DMS79 (cell line): ENCODE data around the gene CA12.

Source experiments
- DNase-seq: peaks from one replicate; lab custom pipeline; 2025; lab: John Stamatoyannopoulos, UW

The CA12 gene

DNA sequence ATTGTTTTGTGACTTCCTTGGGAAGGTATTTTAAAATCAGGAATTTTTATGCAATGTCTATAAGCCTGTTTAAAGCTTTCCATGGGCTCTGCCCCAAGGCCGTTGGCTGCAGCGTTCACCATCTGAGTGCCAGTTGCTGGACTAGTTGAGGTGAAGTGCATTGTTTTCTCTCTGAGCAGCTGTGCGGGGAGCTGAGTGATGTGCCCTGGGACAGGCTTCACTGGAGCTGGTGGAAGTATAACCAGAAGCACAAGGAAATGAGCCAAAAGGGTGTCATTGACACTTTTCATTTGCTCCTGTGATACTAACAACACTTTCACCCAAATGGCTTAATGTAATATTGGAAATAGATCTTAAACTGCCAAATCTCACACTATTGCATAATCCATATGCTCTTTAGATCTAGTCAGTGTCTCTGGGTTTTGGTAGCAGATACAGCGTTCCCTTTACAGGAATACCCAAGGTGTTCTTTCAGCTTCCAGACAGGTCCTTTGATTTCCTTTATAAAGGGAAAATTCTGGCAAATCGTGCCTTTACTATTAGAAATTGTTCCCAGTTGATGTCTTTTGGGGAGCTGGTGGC lies 75.1 kb downstream of the CA12 start:
- DNase-seq: no peak

DNA sequence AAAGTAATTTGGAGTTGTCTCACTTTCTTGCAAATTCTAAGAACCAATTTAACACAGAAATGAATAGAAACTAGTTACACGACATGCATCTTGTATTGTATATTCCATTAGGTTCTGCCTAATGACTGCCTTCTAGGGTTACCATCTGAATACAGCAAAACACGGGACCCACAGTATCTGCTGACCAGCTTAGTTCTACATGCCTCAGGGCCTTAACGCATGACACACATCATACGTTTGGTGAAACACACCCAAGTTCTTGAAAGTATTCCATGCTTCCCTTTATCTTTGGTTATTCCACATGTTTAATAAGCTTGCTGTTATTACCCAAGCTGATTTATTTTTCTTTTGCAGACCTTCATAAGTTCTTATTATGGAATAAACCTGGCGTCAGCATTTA lies 76.4 kb downstream of the CA12 start:
- DNase-seq: no peak

DNA sequence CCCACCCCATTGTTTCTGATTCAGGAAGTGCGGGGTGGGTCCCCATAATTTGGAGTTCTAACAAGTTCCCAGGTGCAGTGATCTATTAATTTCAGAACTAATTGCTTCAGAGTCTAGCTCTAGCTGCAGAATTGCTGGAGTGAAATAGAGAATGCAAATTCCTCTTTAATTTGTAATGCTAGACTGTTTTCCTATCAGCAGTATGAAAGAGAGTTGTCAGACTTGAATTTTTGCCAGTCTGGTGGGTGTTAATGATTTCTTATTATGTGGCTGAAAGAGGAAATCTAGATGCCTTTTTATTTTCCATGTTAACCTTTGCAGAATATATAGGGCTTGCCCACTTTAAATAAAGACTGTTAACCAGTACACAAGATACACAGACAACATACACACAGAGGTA lies 80.6 kb downstream of the CA12 start:
- DNase-seq: no peak

DNA sequence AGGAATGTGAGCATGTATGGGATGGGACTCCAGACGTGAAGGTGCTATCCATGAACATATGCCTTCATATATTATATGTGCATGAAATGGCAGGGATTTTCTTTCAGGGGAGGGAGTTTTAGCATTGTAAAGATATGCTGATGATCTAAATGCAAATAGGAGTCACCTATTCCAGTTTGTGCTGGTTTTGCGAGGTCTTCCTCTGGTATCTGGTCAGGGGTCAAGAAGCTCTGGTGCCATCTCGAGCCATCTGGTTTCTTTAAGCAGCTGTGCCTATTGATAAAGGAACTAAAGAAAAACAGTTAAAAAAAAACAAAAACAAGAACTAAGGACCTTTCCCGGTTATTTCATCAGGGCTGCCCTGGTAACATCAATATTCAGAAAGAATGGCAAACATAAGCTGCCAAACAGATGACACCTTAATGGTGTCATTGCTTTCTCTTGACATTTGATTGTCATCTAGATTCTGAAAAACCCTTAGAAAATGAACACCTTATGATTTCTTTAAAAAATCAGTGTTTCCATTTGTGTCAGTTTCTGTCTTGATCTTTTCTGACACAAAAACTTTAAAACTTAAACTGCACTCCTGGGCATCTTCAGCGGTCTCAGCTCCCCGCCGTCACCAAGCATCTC lies 81.6 kb downstream of the CA12 start:
- DNase-seq: no peak

DNA sequence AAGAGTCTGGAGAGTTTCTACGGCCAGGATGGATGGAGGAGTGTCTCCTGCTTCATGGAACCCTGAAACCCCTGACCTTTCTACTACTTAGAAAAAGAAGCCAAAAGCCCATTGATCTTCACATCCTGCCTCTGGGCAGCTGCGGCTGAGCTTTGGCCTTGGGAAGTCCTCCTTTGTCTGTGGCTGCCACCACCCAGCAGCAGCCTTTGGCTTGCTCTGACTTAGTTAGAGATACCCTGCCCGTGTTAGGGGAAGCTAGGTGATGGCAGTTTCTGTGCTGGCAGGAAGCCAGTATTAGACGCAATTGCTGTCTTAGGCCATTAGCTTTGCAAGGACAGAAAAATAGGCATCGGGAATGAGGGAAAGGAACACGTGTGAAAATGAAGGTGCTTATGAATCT lies 85.5 kb downstream of the CA12 start:
- DNase-seq: no peak

DNA sequence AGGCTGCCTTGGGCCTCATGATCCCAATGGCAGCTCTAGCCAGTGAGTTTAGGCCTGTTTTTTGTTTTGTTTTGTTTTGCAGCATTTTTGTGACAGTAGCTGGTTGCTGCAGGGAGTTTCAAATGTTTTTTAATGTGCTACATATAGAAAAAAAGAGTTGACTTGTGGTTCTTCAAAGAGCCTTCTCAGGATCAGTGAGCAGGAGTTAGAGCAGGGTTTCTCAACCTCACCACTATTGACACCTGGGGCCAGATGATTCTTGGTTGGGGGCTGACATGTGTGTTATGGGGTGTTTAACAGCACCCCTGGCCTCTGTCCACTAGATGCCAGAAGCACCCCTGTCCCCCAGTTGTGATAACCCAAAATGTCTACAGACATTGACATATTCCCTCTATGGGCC lies 86.3 kb downstream of the CA12 start:
- DNase-seq: no peak

DNA sequence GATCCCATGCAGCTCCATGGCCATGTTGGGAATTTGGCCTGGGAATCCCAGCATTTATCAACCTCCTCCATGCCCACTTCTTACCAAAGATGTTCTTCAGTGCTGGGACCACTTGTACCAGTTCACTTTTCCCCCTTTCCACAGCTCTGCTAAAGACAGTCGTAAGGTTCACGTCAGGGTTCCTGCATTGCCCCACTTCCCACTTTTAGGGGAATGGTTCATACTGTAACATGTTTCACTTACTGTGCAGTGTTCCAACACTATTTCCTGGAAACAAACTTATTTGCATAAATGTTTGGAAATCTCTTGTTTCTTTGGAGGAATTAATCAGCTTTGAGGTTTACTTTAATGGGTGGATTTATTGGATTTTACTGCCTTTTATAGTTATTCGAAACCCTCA lies 87.3 kb downstream of the CA12 start:
- DNase-seq: no peak

DNA sequence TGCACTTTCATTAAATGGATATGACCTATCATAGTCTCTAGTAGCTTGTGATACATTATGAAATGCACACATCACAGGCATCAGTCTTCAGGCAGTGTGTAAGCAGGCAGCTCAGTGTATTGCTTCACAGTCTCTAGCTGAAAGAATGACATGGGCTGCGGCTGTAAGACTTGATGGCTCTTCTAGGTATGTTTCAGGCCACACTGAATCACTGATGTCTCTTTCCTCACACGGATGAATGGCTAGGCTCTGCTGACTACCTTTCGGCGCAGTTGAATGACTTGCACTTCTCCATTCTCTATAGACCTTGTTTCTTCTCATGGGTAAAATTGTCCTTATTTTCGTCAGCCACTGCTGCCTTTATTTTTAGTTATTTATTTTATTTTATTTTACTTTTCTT lies 88.9 kb downstream of the CA12 start:
- no peak for DNase-seq

DNA sequence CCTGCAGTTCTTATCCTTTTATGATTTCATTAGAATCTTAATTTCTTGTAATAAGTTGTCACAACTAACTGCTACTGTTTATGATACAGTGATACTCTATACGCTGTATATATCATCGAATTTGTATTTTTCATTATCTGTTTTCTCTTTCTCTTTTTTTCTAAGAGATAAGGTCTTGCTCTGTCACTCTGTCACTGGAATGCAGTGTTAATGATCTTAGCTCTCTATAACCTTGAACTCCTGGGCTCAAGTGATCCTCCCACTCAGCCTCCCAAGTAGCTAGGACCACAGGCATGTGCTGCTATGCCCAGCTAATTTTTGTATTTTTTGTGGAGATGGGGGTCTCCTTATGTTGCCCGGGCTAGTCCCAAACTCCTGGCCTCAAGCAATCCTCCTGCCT lies 89.4 kb downstream of the CA12 start:
- DNase-seq: no peak

DNA sequence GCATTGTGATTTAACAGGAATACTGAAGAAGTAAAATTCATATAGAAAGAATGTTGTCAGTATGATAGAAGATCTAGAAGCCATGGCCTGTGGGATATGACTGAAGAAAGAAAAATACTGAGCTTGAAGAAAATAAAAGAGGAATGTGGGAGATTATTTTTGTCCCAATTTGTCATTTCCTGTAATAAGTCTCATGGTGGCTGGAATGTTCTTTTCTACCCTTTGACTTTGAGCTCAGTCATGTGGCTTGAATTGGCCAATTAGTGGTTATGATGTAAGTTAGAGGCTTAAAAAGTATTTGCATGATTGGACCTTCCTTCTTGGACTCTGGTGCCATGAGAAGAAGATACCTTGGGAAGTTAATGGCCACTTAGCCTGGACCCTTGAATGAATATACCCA lies 90.1 kb downstream of the CA12 start:
- DNase-seq: no peak

DNA sequence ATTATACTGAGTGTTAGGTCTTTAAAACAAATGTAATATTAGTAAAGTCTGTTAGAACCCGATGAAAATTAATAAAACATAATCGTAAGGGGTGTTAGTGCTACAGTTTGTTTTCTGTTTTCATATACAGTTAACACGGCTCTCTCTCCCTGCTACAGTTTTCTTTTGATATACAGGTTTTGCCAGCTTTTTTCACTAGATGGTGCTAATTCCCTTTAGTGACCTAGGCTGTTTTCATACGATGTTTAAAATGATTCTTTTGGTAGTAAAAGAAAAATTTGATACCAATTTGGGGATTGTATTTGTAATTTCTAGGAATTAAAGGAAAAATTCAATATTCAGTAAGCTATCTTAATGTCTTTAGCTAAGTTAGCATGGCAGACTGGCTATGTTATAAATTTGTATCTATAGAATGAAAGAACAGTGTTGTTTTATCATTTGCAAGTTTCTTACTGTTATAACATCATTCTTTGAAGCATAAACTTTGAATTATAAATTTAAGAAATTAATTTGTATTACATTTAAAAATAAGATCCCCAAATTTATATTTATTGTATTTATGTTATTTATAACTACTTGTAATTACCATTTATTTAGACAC lies 92.8 kb downstream of the CA12 start:
- no peak for DNase-seq

DNA sequence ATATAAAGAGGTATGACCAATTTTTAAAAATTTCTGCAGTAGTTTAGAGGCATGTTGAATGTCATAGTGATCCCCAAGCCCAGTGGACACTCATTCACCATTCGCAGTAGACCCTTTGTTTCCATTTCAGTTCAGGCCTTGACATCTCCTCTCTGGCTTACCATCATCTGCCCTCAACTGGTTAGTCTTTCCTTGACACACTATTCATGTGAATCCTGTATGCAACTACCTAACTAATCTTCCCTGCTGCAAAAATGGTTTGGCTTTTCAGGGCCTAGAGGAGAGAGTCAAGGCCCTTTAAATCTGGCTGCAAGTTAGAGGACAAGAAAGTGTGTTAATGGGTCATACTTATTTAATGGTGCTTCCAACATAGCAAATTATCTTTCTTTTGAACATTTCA lies 93.3 kb downstream of the CA12 start:
- DNase-seq: no peak

DNA sequence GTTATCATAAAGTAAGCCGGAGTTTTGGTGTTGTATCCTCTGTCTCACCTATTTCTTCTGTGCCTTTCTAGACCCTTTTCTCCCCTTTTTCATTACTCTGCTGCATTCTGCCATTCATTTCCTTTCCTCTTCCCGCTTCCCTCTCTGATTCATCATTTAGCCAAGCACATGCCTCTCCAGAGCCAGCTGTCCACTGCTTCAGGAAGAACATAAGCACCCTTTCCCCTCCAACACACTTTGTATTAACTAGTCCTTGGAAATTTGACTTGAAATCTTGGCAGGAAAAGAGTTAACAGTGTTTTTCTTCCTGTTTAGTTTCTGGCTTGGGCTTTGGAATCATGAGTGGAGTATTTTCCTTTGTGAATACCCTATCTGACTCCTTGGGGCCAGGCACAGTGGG lies 94.5 kb downstream of the CA12 start:
- no peak for DNase-seq

DNA sequence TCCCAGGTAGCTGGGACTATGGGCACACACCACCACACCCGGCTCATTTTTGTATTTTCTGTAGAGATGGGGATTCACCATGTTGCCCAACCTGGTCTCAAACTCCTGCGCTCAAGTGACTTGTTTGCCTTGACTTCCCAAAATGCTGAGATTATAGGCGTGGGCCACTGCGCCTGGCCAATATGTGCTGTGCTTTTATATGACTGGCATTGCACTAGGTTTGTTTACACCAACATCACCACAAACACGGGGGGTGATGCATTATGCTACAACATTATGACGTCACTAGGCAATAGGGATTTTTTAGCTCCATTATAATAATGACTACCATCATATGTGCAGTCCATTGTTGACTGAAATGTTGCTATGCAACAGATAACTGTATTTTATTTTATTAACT lies 97.3 kb downstream of the CA12 start:
- DNase-seq: no peak

DNA sequence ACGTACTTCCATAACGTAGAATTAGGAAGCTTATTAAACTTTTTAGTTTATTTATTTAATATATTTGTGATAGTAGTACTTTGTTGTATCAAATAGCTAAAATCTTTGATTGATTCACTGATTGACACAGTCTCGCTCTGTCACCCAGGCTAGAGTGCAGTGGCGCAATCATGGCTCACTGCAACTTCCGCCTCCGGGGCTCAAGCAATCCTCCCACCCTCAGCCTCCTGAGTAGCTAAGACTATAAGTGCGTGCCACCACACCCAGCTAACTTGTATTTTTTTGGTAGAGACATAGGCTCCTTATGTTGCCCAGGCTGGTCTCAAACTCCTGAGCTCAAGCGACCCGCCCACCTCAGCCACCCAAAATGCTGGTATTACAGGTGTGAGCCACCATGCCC lies 98.5 kb downstream of the CA12 start:
- no peak for DNase-seq

DNA sequence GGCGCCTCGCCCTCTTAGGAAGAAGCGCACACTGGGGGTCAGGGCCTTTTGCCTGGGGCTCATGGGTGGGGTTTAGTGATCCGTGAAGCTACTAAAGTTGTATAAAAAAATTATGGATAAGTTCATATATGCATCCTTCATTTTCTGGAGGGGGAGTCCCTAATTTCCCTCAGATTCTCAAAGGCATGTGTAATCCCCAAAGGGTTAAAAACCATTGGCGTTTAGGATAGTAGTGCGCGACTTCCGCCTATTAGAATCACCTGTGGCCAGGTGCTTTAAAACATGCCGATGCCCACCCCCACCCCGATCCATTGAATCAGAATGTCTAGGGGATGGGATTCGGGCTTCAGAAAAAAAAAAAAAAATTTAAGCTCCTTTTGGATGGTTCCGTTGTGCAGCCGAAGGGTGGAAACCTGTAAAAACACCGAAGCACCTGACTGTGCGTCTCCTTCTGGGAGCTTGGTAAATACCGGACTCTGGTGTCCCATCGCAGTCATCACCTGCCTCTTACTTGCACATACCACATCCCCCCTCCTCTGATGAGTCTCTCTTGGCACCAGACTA lies 103.7 kb downstream of the CA12 start:
- DNase-seq: no peak

DNA sequence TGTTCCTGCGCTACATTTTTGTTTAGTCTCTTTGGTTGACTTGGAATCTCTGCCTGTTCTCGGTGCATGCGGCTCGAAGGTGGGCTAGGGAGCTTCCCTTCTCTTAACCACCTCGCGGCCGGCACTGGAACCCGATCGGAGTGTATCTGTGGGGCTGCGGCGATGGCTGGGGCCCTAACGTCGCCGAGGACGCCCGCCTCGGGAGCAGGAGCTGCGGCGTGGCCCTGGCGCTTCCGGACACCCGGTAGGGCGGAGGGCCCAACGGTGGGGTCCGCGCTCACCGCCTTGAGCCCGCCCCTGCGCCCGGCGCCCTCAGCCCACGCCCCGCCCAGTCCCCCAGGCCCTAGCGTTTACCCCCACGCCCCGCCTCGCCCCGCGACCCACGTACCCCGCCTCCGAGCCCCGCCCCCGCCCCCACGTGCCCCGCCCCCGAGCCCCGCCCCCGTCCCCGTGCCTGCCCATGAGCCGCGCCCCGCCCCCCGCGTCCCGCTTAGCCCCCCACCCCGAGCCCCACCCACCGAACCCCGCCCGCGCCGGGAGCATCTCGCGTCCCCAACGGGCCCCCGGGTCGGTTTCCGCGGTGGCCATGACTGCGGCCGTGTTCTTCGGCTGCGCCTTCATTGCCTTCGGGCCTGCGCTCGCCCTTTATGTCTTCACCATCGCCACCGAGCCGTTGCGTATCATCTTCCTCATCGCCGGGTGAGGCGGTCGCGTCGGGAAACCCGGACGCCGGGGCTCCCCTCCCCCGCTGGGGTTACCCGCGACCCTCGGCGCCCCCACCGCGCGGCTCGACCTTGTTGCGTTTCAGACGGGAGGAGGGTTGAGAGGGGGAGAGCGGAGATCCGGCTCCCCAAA lies 104.4 kb downstream of the CA12 start, which contains the start of gene APH1B:
Gene APH1B, plus strand, starts transcription at position 568 of the 855 bp plus-strand sequence. Its CDS starts 19 bp downstream, at position 587.
- peak; percentile 23 for DNase-seq

DNA sequence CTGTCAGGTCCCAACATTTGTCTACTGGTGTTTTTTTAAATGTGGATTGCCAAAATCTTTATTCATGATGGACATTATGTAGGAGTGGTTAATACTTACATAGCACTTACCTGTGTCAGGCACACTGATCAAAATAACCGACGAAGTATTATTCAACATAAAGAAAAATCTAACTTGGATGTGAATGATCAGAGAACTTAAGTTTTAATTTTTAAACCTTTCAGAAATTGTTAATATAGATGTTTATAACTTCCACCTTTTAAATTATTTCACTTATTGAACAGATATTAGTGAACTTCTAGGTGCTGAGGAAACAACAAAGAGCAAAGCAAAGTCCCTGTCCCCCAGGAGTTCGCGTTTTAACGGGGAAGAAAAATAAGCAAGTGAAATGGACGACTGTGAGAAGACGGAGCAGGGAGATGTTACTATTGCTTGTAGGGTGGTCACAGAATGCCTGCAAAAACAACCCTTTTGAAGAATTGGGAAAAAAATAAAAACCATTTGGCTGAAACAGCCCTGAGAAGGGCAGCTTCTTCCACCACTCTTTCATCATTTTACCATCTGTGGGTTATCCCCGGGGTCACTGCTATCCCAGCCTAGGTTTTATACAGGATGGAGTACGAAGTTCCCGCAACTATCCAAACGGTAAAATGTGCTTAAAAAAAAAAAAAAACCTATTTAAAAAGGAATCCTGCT lies 105.2 kb downstream of the CA12 start:
- DNase-seq: no peak

DNA sequence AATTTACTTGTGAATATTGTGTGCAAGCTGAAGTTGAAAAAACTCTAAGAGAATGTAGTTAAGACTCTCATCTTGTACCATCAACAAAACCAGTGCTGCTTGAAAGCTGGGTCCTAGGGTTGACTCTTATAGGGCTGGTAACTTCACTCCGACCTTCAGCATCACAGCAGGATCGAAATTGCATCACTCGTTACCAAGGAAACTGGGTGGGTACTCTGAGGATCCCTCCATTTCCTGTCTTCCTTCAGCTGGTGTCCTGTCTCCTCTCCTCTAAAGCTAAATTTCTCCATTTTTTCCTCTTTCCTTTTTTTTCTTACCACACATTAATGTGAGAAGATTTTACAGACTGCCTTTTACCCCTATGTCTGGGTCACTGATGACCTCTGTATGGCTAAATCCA lies 107.2 kb downstream of the CA12 start:
- no peak for DNase-seq
